Lung (tissue), 12 donors: ENCODE results near the gene PHF12. TPM values are rescaled to one million over a fixed set of nuclear protein-coding genes. Genes with fewer than 3 reads are reported as not detected.

Experiments used
- ATAC-seq: fragments of 200-7000 bp; cut with Tn5 transposase; one replicate; pipeline ENCODE4 v1.9.1; 2020; ENCODE audit warnings: moderate number of reproducible peaks; ENCODE audit not compliant: insufficient read depth, low FRiP score
- DNase-seq, 3 donors: peaks; one replicate each; pipeline ENCODE4 v3.0.0-alpha.2; 2013 to 2017
- H3K27ac ChIP-seq, 2 donors: one replicate each; pipeline ENCODE4 v1.5.1; 2013; ENCODE audit warnings: mild to moderate bottlenecking in 2 of 2, moderate library complexity in 2 of 2, control low read depth in 1 of 2, inconsistent platforms in 1 of 2, low read depth in 1 of 2, low read length in 1 of 2
- H3K27me3 ChIP-seq, 3 donors: one replicate each; pipeline ENCODE4 v1.5.1; 2013; ENCODE audit warnings: low read length in 2 of 3; ENCODE audit not compliant: control insufficient read depth in 3 of 3, insufficient read depth in 3 of 3
- H3K36me3 ChIP-seq, 4 donors: one replicate each; pipeline ENCODE4 v1.5.1; 2013; ENCODE audit warnings: low read length in 4 of 4, mild to moderate bottlenecking in 1 of 4, moderate library complexity in 1 of 4; ENCODE audit not compliant: control insufficient read depth in 4 of 4, insufficient read depth in 4 of 4
- H3K4me1 ChIP-seq, 5 donors: one replicate each; pipeline ENCODE4 v1.5.1; 2013; ENCODE audit warnings: low read length in 5 of 5, mild to moderate bottlenecking in 2 of 5, moderate library complexity in 1 of 5; ENCODE audit not compliant: control insufficient read depth in 5 of 5, insufficient read depth in 5 of 5
- H3K4me3 ChIP-seq: one replicate; pipeline ENCODE4 v1.5.1; 2013; ENCODE audit warnings: mild to moderate bottlenecking, control low read depth, moderate library complexity
- H3K9ac ChIP-seq, 2 donors: one replicate each; pipeline ENCODE4 v1.5.1; 2013; ENCODE audit warnings: low read length in 2 of 2, control low read depth in 1 of 2; ENCODE audit not compliant: insufficient read depth in 1 of 2
- H3K9me3 ChIP-seq, 4 donors: one replicate each; pipeline ENCODE4 v1.5.1; 2013; ENCODE audit warnings: low read length in 3 of 4, mild to moderate bottlenecking in 1 of 4, moderate library complexity in 1 of 4; ENCODE audit not compliant: control insufficient read depth in 4 of 4, insufficient read depth in 3 of 4
- CTCF ChIP-seq: IDR thresholded peaks from 2 replicates; pipeline ENCODE4 v1.5.1; 2012; ENCODE audit warnings: mild to moderate bottlenecking; ENCODE audit errors: control extremely low read depth, extremely low read depth
- WGBS, 2 donors: extraction: QIAGEN DNeasy Blood & Tissue Kit; methylation state at CpG; one replicate each; pipeline ENCODE4 v1.1.7; 2013; 5-methylcytosine and 5-hydroxymethylcytosine counted together
- polyA plus RNA-seq, 2 donors: library from polyadenylated mRNA; stranded (reverse); fragments of 200-250 nt; gene quantifications; one replicate each; pipeline ENCODE4 v1.2.1, GENCODE V29; 2013
- total RNA-seq, 2 donors: library from RNA; depleted of rRNA in 1 of 2; stranded (reverse); fragments of >200 nt in 1 of 2; gene quantifications; one replicate each; pipeline ENCODE4 v1.2.1, GENCODE V29; 2014 to 2021
- donor health status: control.
- donor health status: control.
- donor health status: Bipolar disorder and iron deficiency.
- donor health status: healthy.
- donor health status: DM: yes; HTN: yes; CAD: no.

Gene PHF12
- total and polyA plus RNA-seq, 4 donors, result 12.6 to 59.1 (median 37.3) TPM

- H3K9me3 ChIP-seq, result no peaks in the 10 kb centered on the region
- 91 to 95% methylated on average over 3 of the region's 3 CpGs for WGBS, 2 donors
- H3K27me3 ChIP-seq, result no peaks in the 10 kb centered on the region
- no peak overlapping the region for H3K27ac ChIP-seq
- TF ChIP-seq CTCF, result no peak
- H3K36me3 ChIP-seq, result peaks cover 3 to 30% (median 27%) of the 10 kb centered on the region in 4 donors
- peaks cover 0 to 11% (median 3%) of the 10 kb centered on the region in 5 donors for H3K4me1 ChIP-seq
- ATAC-seq (no peak), DNase-seq (no peak)
- H3K9ac ChIP-seq, result no peak overlapping the region
- no peak overlapping the region for H3K4me3 ChIP-seq
These were observed 93.2 kb downstream of the PHF12 start for GRCh38 chr17:28857905-28858800.

- WGBS, 2 donors, result 91 to 98% methylated on average over 5 of the region's 5 CpGs
These were observed 95.2 kb downstream of the PHF12 start for GRCh38 chr17:28856028-28856574.

GRCh38 chr17:28855336-28855679 is 96.0 kb downstream of the PHF12 start:
- DNase-seq, result no peak
- no peak for TF ChIP-seq CTCF
- Histone ChIP-seq H3K4me3 (peak overlapping the region; percentile 92), H3K27ac (peak overlapping the region; percentile 43 to 85), H3K9me3 (no peaks in the 10 kb centered on the region), H3K4me1 (peaks cover 0 to 11% (median 3%) of the 10 kb centered on the region in 5 donors), H3K36me3 (peaks cover 3 to 23% (median 19%) of the 10 kb centered on the region in 4 donors), H3K27me3 (no peaks in the 10 kb centered on the region), H3K9ac (peak overlapping the region; percentile 79 to 88)
- WGBS, 2 donors, result 16 to 17% methylated on average over 5 of the region's 5 CpGs
- no peak for ATAC-seq

More at GRCh38 chr17:28856028-28856574, 95.2 kb downstream of the PHF12 start:
- peaks cover 0 to 11% (median 3%) of the 10 kb centered on the region in 5 donors for H3K4me1 ChIP-seq
- peaks cover 3 to 26% (median 23%) of the 10 kb centered on the region in 4 donors for H3K36me3 ChIP-seq
- no peaks in the 10 kb centered on the region for H3K27me3 ChIP-seq
- H3K4me3 ChIP-seq, result no peak overlapping the region
- no peak for ATAC-seq
- no peak for TF ChIP-seq CTCF
- no peak for DNase-seq
- H3K9me3 ChIP-seq, result no peaks in the 10 kb centered on the region
- no peak overlapping the region for H3K9ac ChIP-seq
- H3K27ac ChIP-seq, result no peak overlapping the region

Other genes with a start within 250 kb of the PHF12 start
- gene PROCA1, start 239.6 kb downstream of the PHF12 start, total RNA-seq, result 1 to 10 TPM; 2.1 to 3.7 TPM
- gene PROCA1, start 239.6 kb downstream of the PHF12 start, polyA plus RNA-seq, result 1 to 10 TPM; 1.2 to 3.4 TPM
- gene RAB34, start 233.7 kb downstream of the PHF12 start, total RNA-seq, result 10 to 100 TPM; 77.8 to 91.8 TPM
- 100 to 1,000 TPM; 103 TPM for gene RAB34, start 233.7 kb downstream of the PHF12 start, polyA plus RNA-seq
- 1,000 to 10,000 TPM in 1 of 2 donors, 100 to 1,000 TPM in 1; 528 to 1,109 TPM for gene RPL23A, start 231.5 kb downstream of the PHF12 start, total RNA-seq
- 1,000 to 10,000 TPM in 1 of 2 donors, 100 to 1,000 TPM in 1; 955 to 1,200 TPM for gene RPL23A, start 231.5 kb downstream of the PHF12 start, polyA plus RNA-seq
- 10 to 100 TPM in 1 of 2 donors, 1 to 10 TPM in 1; 3.8 to 32.0 TPM for gene TLCD1, start 225.3 kb downstream of the PHF12 start, total RNA-seq
- gene TLCD1, start 225.3 kb downstream of the PHF12 start, polyA plus RNA-seq, result 10 to 100 TPM; 25.4 to 42.0 TPM
- gene NEK8, start 222.7 kb downstream of the PHF12 start, total RNA-seq, result 10 to 100 TPM in 1 of 2 donors, 1 to 10 TPM in 1; 5.7 to 14.7 TPM
- gene NEK8, start 222.7 kb downstream of the PHF12 start, polyA plus RNA-seq, result 1 to 10 TPM; 5.1 to 9.2 TPM
- 10 to 100 TPM; 35.7 to 92.4 TPM for gene TRAF4, start 207.5 kb downstream of the PHF12 start, total RNA-seq
- 10 to 100 TPM; 51.9 to 56.3 TPM for gene TRAF4, start 207.5 kb downstream of the PHF12 start, polyA plus RNA-seq
- gene FAM222B, start 108.7 kb downstream of the PHF12 start, total RNA-seq, result 10 to 100 TPM in 1 of 2 donors, 1 to 10 TPM in 1; 8.3 to 17.7 TPM
- gene FAM222B, start 108.7 kb downstream of the PHF12 start, polyA plus RNA-seq, result 1 to 10 TPM; 8.8 to 9.5 TPM
- gene ERAL1, start 96.5 kb downstream of the PHF12 start, total RNA-seq, result 10 to 100 TPM; 28.4 to 39.3 TPM
- gene ERAL1, start 96.5 kb downstream of the PHF12 start, polyA plus RNA-seq, result 10 to 100 TPM; 36.8 to 37.0 TPM
- 100 to 1,000 TPM in 1 of 2 donors, 10 to 100 TPM in 1; 46.2 to 168 TPM for gene FLOT2, start 53.8 kb downstream of the PHF12 start, total RNA-seq
- 100 to 1,000 TPM in 1 of 2 donors, 10 to 100 TPM in 1; 73.6 to 226 TPM for gene FLOT2, start 53.8 kb downstream of the PHF12 start, polyA plus RNA-seq
- gene DHRS13, start 48.4 kb downstream of the PHF12 start, total RNA-seq, result 10 to 100 TPM; 10.5 to 14.2 TPM
- 10 to 100 TPM; 20.6 to 29.9 TPM for gene DHRS13, start 48.4 kb downstream of the PHF12 start, polyA plus RNA-seq
- gene SEZ6, start 54.5 kb upstream of the PHF12 start, total RNA-seq, result under 1 TPM in 1 of 2 donors, not detected in 1; 0.54 TPM
- gene SEZ6, start 54.5 kb upstream of the PHF12 start, polyA plus RNA-seq, result under 1 TPM; 0.07 to 0.18 TPM
- 1 to 10 TPM; 1.4 to 1.9 TPM for gene PIPOX, start 91.6 kb upstream of the PHF12 start, total RNA-seq
- gene PIPOX, start 91.6 kb upstream of the PHF12 start, polyA plus RNA-seq, result under 1 TPM; 0.27 to 0.39 TPM
- 10 to 100 TPM; 55.3 to 65.2 TPM for gene MYO18A, start 228.9 kb upstream of the PHF12 start, total RNA-seq
- 10 to 100 TPM; 19.0 to 43.3 TPM for gene MYO18A, start 228.9 kb upstream of the PHF12 start, polyA plus RNA-seq